Tibial nerve (tissue), 3 donors: ENCODE data around the gene WDR83.

ENCODE experiments used
- CTCF ChIP-seq, 5 experiments: fragments of 200-600 bp in 3 of 5; fragments of 450-650 bp in 2 of 5; sonication (generic) in 3 of 5; IDR thresholded peaks; one replicate each; pipeline ENCODE4 v1.5.1; 2016 to 2019; ENCODE audit warnings: antibody characterized with exemption in 5 of 5, mild to moderate bottlenecking in 3 of 5, moderate library complexity in 2 of 5
- POLR2A ChIP-seq, 2 donors: fragments of 450-650 bp; IDR thresholded peaks; one replicate each; pipeline ENCODE4 v1.6.1; 2017; ENCODE audit warnings: antibody characterized with exemption in 2 of 2, mild to moderate bottlenecking in 2 of 2, moderate library complexity in 2 of 2

- TF ChIP-seq CTCF (IDR thresholded peaks at IDR 0.05), result no peak
- TF ChIP-seq POLR2A (IDR thresholded peaks at IDR 0.05), result no peak
These were observed 5.6 kb upstream of the WDR83 start for GRCh38 chr19:12660980-12661379.
